ENCODE results near the gene FAR1.

- TF ChIP-seq EZH2 (IDR thresholded peaks at IDR 0.05; ENCODE audit: borderline replicate concordance, low read length) (no peak), CTCF (IDR thresholded peaks at IDR 0.05; ENCODE audit: low read length) (no peak)
Observed at GRCh38 chr11:13695886-13696285, 27.4 kb downstream of the FAR1 start.

Data from OCI-LY1 (cell line).